Gastroesophageal sphincter (tissue), 4 donors: Measurements from ENCODE around the gene TET1. TPM values are rescaled to one million over a fixed set of nuclear protein-coding genes. Genes with fewer than 3 reads are reported as not detected.

ENCODE experiments used
- ATAC-seq: fragments of 150-250 bp; one replicate; pipeline ENCODE4 v1.9.1; 2016; ENCODE audit warnings: mild to moderate bottlenecking, moderate library complexity
- H3K27ac ChIP-seq, 4 donors: fragments of 200-600 bp; sonication (generic) in 3 of 4; 1 replicate in 3 of 4; 2 replicates in 1 of 4; pipeline ENCODE4 v1.5.1; 2016 to 2019
- H3K27me3 ChIP-seq: fragments of 200-600 bp; sonication (generic); one replicate; pipeline ENCODE4 v1.5.1; 2019
- H3K36me3 ChIP-seq, 2 donors: fragments of 200-600 bp; sonication (generic); one replicate each; pipeline ENCODE4 v1.5.1; 2019; ENCODE audit warnings: control low read depth in 1 of 2
- H3K4me1 ChIP-seq, 3 donors: fragments of 200-600 bp; sonication (generic); 1 replicate in 2 of 3; 2 replicates in 1 of 3; pipeline ENCODE4 v1.5.1; 2016 to 2019; ENCODE audit warnings: control low read depth in 2 of 3
- H3K4me3 ChIP-seq, 2 donors: fragments of 200-600 bp; sonication (generic); one replicate each; pipeline ENCODE4 v1.5.1; 2019; ENCODE audit warnings: mild to moderate bottlenecking in 1 of 2, moderate library complexity in 1 of 2
- H3K9me3 ChIP-seq, 3 donors: fragments of 200-600 bp; sonication (generic); one replicate each; pipeline ENCODE4 v1.5.1; 2017 to 2019; ENCODE audit warnings: control low read depth in 2 of 3
- CTCF ChIP-seq, 4 experiments: fragments of 200-600 bp in 2 of 4; fragments of 450-650 bp in 2 of 4; sonication (generic) in 1 of 4; IDR thresholded peaks; one replicate each; pipeline ENCODE4 v1.5.1; 2017 to 2019; ENCODE audit warnings: antibody characterized with exemption in 4 of 4, mild to moderate bottlenecking in 2 of 4, moderate library complexity in 2 of 4
- EP300 ChIP-seq: sonication (generic); formaldehyde crosslinking; IDR thresholded peaks from one replicate; pipeline ENCODE4 v1.6.1; 2017; ENCODE audit warnings: antibody characterized with exemption, mild to moderate bottlenecking
- POLR2A ChIP-seq, 2 donors: fragments of 450-650 bp; IDR thresholded peaks; one replicate each; pipeline ENCODE4 v1.6.1; 2017; ENCODE audit warnings: antibody characterized with exemption in 2 of 2, mild to moderate bottlenecking in 2 of 2, moderate library complexity in 1 of 2
- POLR2AphosphoS5 ChIP-seq: sonication (generic); formaldehyde crosslinking; IDR thresholded peaks from one replicate; pipeline ENCODE4 v1.6.1; 2017; ENCODE audit warnings: antibody characterized with exemption
- WGBS, 2 donors: methylation state at CpG; one replicate each; pipeline ENCODE4 v1.1.5; 2018; ENCODE audit warnings: low coverage in 1 of 2; 5-methylcytosine and 5-hydroxymethylcytosine counted together
- total RNA-seq, 4 donors: library from RNA; depleted of rRNA; stranded (reverse); fragments of >200 nt; gene quantifications; one replicate each; pipeline ENCODE4 v1.1.0, GENCODE V29; 2016

Gene TET1
- total RNA-seq, 4 donors from 2014 or later: 7.2 to 14.5 (median 9.8) TPM

GRCh38 chr10:68550747-68551411, 9.3 kb upstream of the TET1 start:
- ATAC-seq: peak; percentile 80
- Histone ChIP-seq H3K27me3 (no peaks in the 10 kb centered on the region), H3K4me1 (no peaks in the 10 kb centered on the region), H3K9me3 (no peaks in the 10 kb centered on the region), H3K4me3 (no peak overlapping the region), H3K36me3 (no peaks in the 10 kb centered on the region), H3K27ac (no peak overlapping the region)
- 76 to 79% methylated on average over 4 to 5 of the region's 5 CpGs for WGBS, 2 donors
- TF ChIP-seq POLR2AphosphoS5 (no peak), EP300 (no peak), POLR2A (IDR thresholded peaks at IDR 0.05) (no peak), CTCF (IDR thresholded peaks at IDR 0.05) (peak in 3 of 4 experiments; percentile 75 to 86 (median 85))

GRCh38 chr10:68553138-68553537, 7.0 kb upstream of the TET1 start:
- no peak for ATAC-seq
- 58 to 64% methylated on average over 3 to 6 of the region's 6 CpGs for WGBS, 2 donors
- no peak for TF ChIP-seq POLR2AphosphoS5
- TF ChIP-seq POLR2A (IDR thresholded peaks at IDR 0.05): no peak
- no peak for TF ChIP-seq CTCF (IDR thresholded peaks at IDR 0.05)
- no peak for TF ChIP-seq EP300
- H3K36me3 ChIP-seq: no peaks in the 10 kb centered on the region
- H3K27me3 ChIP-seq: no peaks in the 10 kb centered on the region
- H3K27ac ChIP-seq: no peak overlapping the region
- H3K9me3 ChIP-seq: no peaks in the 10 kb centered on the region
- H3K4me3 ChIP-seq: no peak overlapping the region
- H3K4me1 ChIP-seq: no peaks in the 10 kb centered on the region

- no peak for ATAC-seq
- TF ChIP-seq EP300: no peak
- TF ChIP-seq POLR2A (IDR thresholded peaks at IDR 0.05): no peak
- TF ChIP-seq POLR2AphosphoS5: no peak
- no peak for TF ChIP-seq CTCF (IDR thresholded peaks at IDR 0.05)
These were observed 6.5 kb upstream of the TET1 start for GRCh38 chr10:68553599-68553998.

GRCh38 chr10:68558478-68558877, 1.7 kb upstream of the TET1 start:
- Histone ChIP-seq H3K4me1 (peaks cover 0 to 37% (median 0%) of the 10 kb centered on the region in 3 donors), H3K27me3 (no peaks in the 10 kb centered on the region), H3K4me3 (no peak overlapping the region), H3K9me3 (no peaks in the 10 kb centered on the region), H3K36me3 (no peaks in the 10 kb centered on the region), H3K27ac (no peak overlapping the region)
- TF ChIP-seq CTCF (IDR thresholded peaks at IDR 0.05) (no peak), EP300 (no peak), POLR2AphosphoS5 (no peak), POLR2A (IDR thresholded peaks at IDR 0.05) (no peak)
- no peak for ATAC-seq
- WGBS, 2 donors: 100% methylated on average over 2 of the region's 2 CpGs; no CpG with 5 or more reads in 1 of the 2 donors

More at GRCh38 chr10:68553599-68553998, 6.5 kb upstream of the TET1 start:
- no peaks in the 10 kb centered on the region for H3K27me3 ChIP-seq
- no peaks in the 10 kb centered on the region for H3K9me3 ChIP-seq
- H3K4me3 ChIP-seq: no peak overlapping the region
- H3K36me3 ChIP-seq: no peaks in the 10 kb centered on the region
- no peak overlapping the region for H3K27ac ChIP-seq
- WGBS, 2 donors: 64 to 90% methylated on average over 1 to 3 of the region's 3 CpGs
- no peaks in the 10 kb centered on the region for H3K4me1 ChIP-seq

- H3K4me1 ChIP-seq: peaks cover 0 to 39% (median 0%) of the 10 kb centered on the region in 3 donors
- no peak overlapping the region for H3K4me3 ChIP-seq
- peak overlapping the region in 1 of 4 donors; percentile 74 for H3K27ac ChIP-seq
- ATAC-seq: no peak
- no peaks in the 10 kb centered on the region for H3K27me3 ChIP-seq
- 63 to 87% methylated on average over 3 of the region's 4 CpGs for WGBS, 2 donors
- H3K9me3 ChIP-seq: no peaks in the 10 kb centered on the region
- no peak for TF ChIP-seq POLR2A (IDR thresholded peaks at IDR 0.05)
- no peak for TF ChIP-seq CTCF (IDR thresholded peaks at IDR 0.05)
- TF ChIP-seq EP300: no peak
- TF ChIP-seq POLR2AphosphoS5: no peak
- H3K36me3 ChIP-seq: no peaks in the 10 kb centered on the region
These were observed 886 bp upstream of the TET1 start for GRCh38 chr10:68559251-68559650.
